Tibial nerve (tissue), 4 donors: ENCODE data around the gene DCP2. TPM values are rescaled to one million over a fixed set of nuclear protein-coding genes. Genes with fewer than 3 reads are reported as not detected.
A peak's percentile ranks its signal among the peaks of the same experiment; 100 is the strongest.

Source experiments
- DNase-seq, 2 donors: peaks; one replicate each; pipeline ENCODE4 v3.0.0-alpha.2; 2019; ENCODE audit warnings: low spot score in 2 of 2
- H3K27ac ChIP-seq, 4 donors: fragments of 200-600 bp; sonication (generic) in 3 of 4; one replicate each; pipeline ENCODE4 v1.5.1; 2017 to 2019; ENCODE audit warnings: mild to moderate bottlenecking in 1 of 4
- H3K27me3 ChIP-seq, 2 donors: fragments of 200-600 bp; sonication (generic) in 1 of 2; one replicate each; pipeline versions ENCODE4 v1.5.1 to v1.6.0; 2017 to 2019
- H3K36me3 ChIP-seq, 3 donors: fragments of 200-600 bp; sonication (generic); one replicate each; pipeline ENCODE4 v1.5.1; 2018 to 2019
- H3K4me1 ChIP-seq, 4 donors: fragments of 200-600 bp; sonication (generic) in 3 of 4; one replicate each; pipeline ENCODE4 v1.5.1; 2017 to 2019
- H3K4me3 ChIP-seq, 4 donors: fragments of 200-600 bp; sonication (generic) in 3 of 4; one replicate each; pipeline ENCODE4 v1.5.1; 2017 to 2019; ENCODE audit warnings: mild to moderate bottlenecking in 1 of 4, moderate library complexity in 1 of 4
- H3K9me3 ChIP-seq, 4 donors: fragments of 200-600 bp; sonication (generic) in 3 of 4; one replicate each; pipeline ENCODE4 v1.5.1; 2017 to 2019
- CTCF ChIP-seq, 5 experiments: fragments of 200-600 bp in 3 of 5; fragments of 450-650 bp in 2 of 5; sonication (generic) in 3 of 5; IDR thresholded peaks; one replicate each; pipeline ENCODE4 v1.5.1; 2016 to 2019; ENCODE audit warnings: antibody characterized with exemption in 5 of 5, mild to moderate bottlenecking in 3 of 5, moderate library complexity in 2 of 5
- EP300 ChIP-seq, 2 donors: sonication (generic); formaldehyde crosslinking; IDR thresholded peaks; one replicate each; pipeline ENCODE4 v1.6.1; 2017; ENCODE audit warnings: antibody characterized with exemption in 2 of 2, mild to moderate bottlenecking in 1 of 2
- POLR2A ChIP-seq, 2 donors: fragments of 450-650 bp; IDR thresholded peaks; one replicate each; pipeline ENCODE4 v1.6.1; 2017; ENCODE audit warnings: antibody characterized with exemption in 2 of 2, mild to moderate bottlenecking in 2 of 2, moderate library complexity in 2 of 2
- WGBS, 2 donors: methylation state at CpG; one replicate each; pipeline ENCODE4 v1.1.5; 2018; 5-methylcytosine and 5-hydroxymethylcytosine counted together
- total RNA-seq, 4 donors: library from RNA; depleted of rRNA; stranded (reverse); fragments of >200 nt; gene quantifications; one replicate each; pipeline ENCODE4 v1.1.0, GENCODE V29; 2016

Gene DCP2
- total RNA-seq, 4 donors from 2014 or later: 26.7 to 35.3 (median 29.8) TPM

GRCh38 chr5:112995764-112996618, 19.4 kb downstream of the DCP2 start:
- no peak overlapping the region for H3K4me3 ChIP-seq
- no peaks in the 10 kb centered on the region for H3K27me3 ChIP-seq
- H3K4me1 ChIP-seq: peaks cover 0 to 20% (median 0%) of the 10 kb centered on the region in 4 donors
- 23 to 27% methylated on average over 7 of the region's 7 CpGs for WGBS, 2 donors
- no peak overlapping the region for H3K27ac ChIP-seq
- DNase-seq: peak; percentile 78 to 95
- no peaks in the 10 kb centered on the region for H3K9me3 ChIP-seq
- peaks cover 0 to 5% (median 0%) of the 10 kb centered on the region in 3 donors for H3K36me3 ChIP-seq
- TF ChIP-seq EP300 (IDR thresholded peaks at IDR 0.05) (no peak), CTCF (IDR thresholded peaks at IDR 0.05) (peak; percentile 82 to 88 (median 84))

- Histone ChIP-seq H3K27ac (peak overlapping the region in 1 of 4 donors; percentile 12), H3K4me1 (peaks cover 0 to 20% (median 0%) of the 10 kb centered on the region in 4 donors), H3K27me3 (no peaks in the 10 kb centered on the region), H3K9me3 (no peaks in the 10 kb centered on the region), H3K36me3 (peaks cover 0 to 13% (median 0%) of the 10 kb centered on the region in 3 donors), H3K4me3 (no peak overlapping the region)
- 54 to 62% methylated on average over 4 of the region's 4 CpGs for WGBS, 2 donors
- TF ChIP-seq EP300 (IDR thresholded peaks at IDR 0.05): no peak
- no peak for TF ChIP-seq CTCF (IDR thresholded peaks at IDR 0.05)
- TF ChIP-seq POLR2A (IDR thresholded peaks at IDR 0.05): no peak
- no peak for DNase-seq
These were observed 20.3 kb downstream of the DCP2 start for GRCh38 chr5:112996830-112997374.

GRCh38 chr5:112998296-112998695, 21.7 kb downstream of the DCP2 start:
- no peak for DNase-seq
- 60 to 67% methylated on average over 4 of the region's 4 CpGs for WGBS, 2 donors
- Histone ChIP-seq H3K36me3 (peaks cover 0 to 27% (median 0%) of the 10 kb centered on the region in 3 donors), H3K9me3 (no peaks in the 10 kb centered on the region), H3K4me1 (peaks cover 0 to 20% (median 0%) of the 10 kb centered on the region in 4 donors), H3K27me3 (no peaks in the 10 kb centered on the region), H3K27ac (no peak overlapping the region), H3K4me3 (no peak overlapping the region)
- TF ChIP-seq EP300 (IDR thresholded peaks at IDR 0.05): no peak
- TF ChIP-seq POLR2A (IDR thresholded peaks at IDR 0.05): no peak
- no peak for TF ChIP-seq CTCF (IDR thresholded peaks at IDR 0.05)

GRCh38 chr5:113000466-113000865, 23.9 kb downstream of the DCP2 start:
- TF ChIP-seq CTCF (IDR thresholded peaks at IDR 0.05) (no peak), EP300 (IDR thresholded peaks at IDR 0.05) (no peak), POLR2A (IDR thresholded peaks at IDR 0.05) (no peak)
- Histone ChIP-seq H3K36me3 (peaks cover 0 to 36% (median 0%) of the 10 kb centered on the region in 3 donors), H3K27ac (no peak overlapping the region), H3K27me3 (no peaks in the 10 kb centered on the region), H3K4me1 (peaks cover 0 to 20% (median 0%) of the 10 kb centered on the region in 4 donors), H3K4me3 (no peak overlapping the region), H3K9me3 (no peaks in the 10 kb centered on the region)
- WGBS, 2 donors: 92 to 94% methylated on average over 2 of the region's 2 CpGs
- no peak for DNase-seq

- no peak overlapping the region for H3K4me3 ChIP-seq
- 96 to 97% methylated on average over 5 of the region's 5 CpGs for WGBS, 2 donors
- H3K27ac ChIP-seq: no peak overlapping the region
- H3K27me3 ChIP-seq: no peaks in the 10 kb centered on the region
- no peak for DNase-seq
- TF ChIP-seq CTCF (IDR thresholded peaks at IDR 0.05) (no peak), POLR2A (IDR thresholded peaks at IDR 0.05) (no peak), EP300 (IDR thresholded peaks at IDR 0.05) (no peak)
- H3K36me3 ChIP-seq: peaks cover 0 to 36% (median 0%) of the 10 kb centered on the region in 3 donors
- no peaks in the 10 kb centered on the region for H3K9me3 ChIP-seq
- peaks cover 0 to 8% (median 0%) of the 10 kb centered on the region in 4 donors for H3K4me1 ChIP-seq
These were observed 25.8 kb downstream of the DCP2 start for GRCh38 chr5:113002423-113002822.
